ENCODE results near the gene ERO1B. TPM values are rescaled to one million over a fixed set of nuclear protein-coding genes. Genes with fewer than 3 reads are reported as not detected.

ERO1B gene
- total RNA-seq, 4 donors from 2014 or later = 2.0 to 5.5 (median 3.9) TPM

GRCh38 chr1:236207569-236207968 is 74.2 kb downstream of the ERO1B start:
- no peak overlapping the region for H3K4me3 ChIP-seq (ENCODE audit: low read depth, poor library complexity, severe bottlenecking)
- TF ChIP-seq POLR2A (IDR thresholded peaks at IDR 0.05) (no peak), CTCF (IDR thresholded peaks at IDR 0.05) (no peak)
- intact Hi-C loops (cut with DNase I; ENCODE audit: low total_unique reads) = no loop called here
- no peak for DNase-seq (ENCODE audit: low spot score in 2 of 2)
- WGBS, 2 donors = 94 to 96% methylated on average over 4 of the region's 4 CpGs

GRCh38 chr1:236207121-236207520 is 74.6 kb downstream of the ERO1B start:
- DNase-seq (ENCODE audit: low spot score in 2 of 2) = no peak
- intact Hi-C loops (cut with DNase I; ENCODE audit: low total_unique reads) = no loop called here
- 71 to 74% methylated on average over 5 of the region's 5 CpGs for WGBS, 2 donors
- TF ChIP-seq CTCF (IDR thresholded peaks at IDR 0.05) = no peak
- TF ChIP-seq POLR2A (IDR thresholded peaks at IDR 0.05) = no peak
- H3K4me3 ChIP-seq (ENCODE audit: low read depth, poor library complexity, severe bottlenecking) = no peak overlapping the region

- intact Hi-C loops (cut with DNase I; ENCODE audit: low total_unique reads) = no loop called here
These were observed 75.2 kb downstream of the ERO1B start for GRCh38 chr1:236206548-236206947.

GRCh38 chr1:236204656-236205055 is 77.1 kb downstream of the ERO1B start:
- H3K4me3 ChIP-seq (ENCODE audit: low read depth, poor library complexity, severe bottlenecking) = no peak overlapping the region
- intact Hi-C loops (cut with DNase I; ENCODE audit: low total_unique reads) = no loop called here
- TF ChIP-seq POLR2A (IDR thresholded peaks at IDR 0.05) (no peak), CTCF (IDR thresholded peaks at IDR 0.05) (no peak)
- WGBS, 2 donors = 94 to 97% methylated on average over 3 of the region's 3 CpGs
- no peak for DNase-seq (ENCODE audit: low spot score in 2 of 2)

More at GRCh38 chr1:236206548-236206947, 75.2 kb downstream of the ERO1B start:
- DNase-seq (ENCODE audit: low spot score in 2 of 2) = peak in 1 of 2 donors; percentile 22
- WGBS, 2 donors = 69 to 77% methylated on average over 4 of the region's 4 CpGs
- TF ChIP-seq POLR2A (IDR thresholded peaks at IDR 0.05) (no peak), CTCF (IDR thresholded peaks at IDR 0.05) (no peak)
- no peak overlapping the region for H3K4me3 ChIP-seq (ENCODE audit: low read depth, poor library complexity, severe bottlenecking)

GRCh38 chr1:236204039-236204438 is 77.7 kb downstream of the ERO1B start:
- intact Hi-C loops (cut with DNase I; ENCODE audit: low total_unique reads) = no loop called here
- no peak for DNase-seq (ENCODE audit: low spot score in 2 of 2)
- WGBS, 2 donors = 96 to 100% methylated on average over 1 of the region's 1 CpG
- TF ChIP-seq CTCF (IDR thresholded peaks at IDR 0.05) (no peak), POLR2A (IDR thresholded peaks at IDR 0.05) (no peak)
- H3K4me3 ChIP-seq (ENCODE audit: low read depth, poor library complexity, severe bottlenecking) = no peak overlapping the region

GRCh38 chr1:236201786-236202185 is 80.0 kb downstream of the ERO1B start:
- H3K4me3 ChIP-seq (ENCODE audit: low read depth, poor library complexity, severe bottlenecking) = no peak overlapping the region
- TF ChIP-seq POLR2A (IDR thresholded peaks at IDR 0.05) (no peak), CTCF (IDR thresholded peaks at IDR 0.05) (no peak)
- intact Hi-C loops (cut with DNase I; ENCODE audit: low total_unique reads) = no loop called here
- WGBS, 2 donors = 100% methylated on average over 1 of the region's 1 CpG
- no peak for DNase-seq (ENCODE audit: low spot score in 2 of 2)

All from lower leg skin (tissue), 4 donors.